Measurements from ENCODE around the gene ERICH4. TPM values are rescaled to one million over a fixed set of nuclear protein-coding genes. Genes with fewer than 3 reads are reported as not detected.

Gene ERICH4
- total RNA-seq: not detected

GRCh38 chr19:41442473-41443355, at the start of gene ERICH4:
TSS of gene ERICH4 (plus strand) at chr19:41443156. CDS start at chr19:41443170, 14 bp downstream.

DNA sequence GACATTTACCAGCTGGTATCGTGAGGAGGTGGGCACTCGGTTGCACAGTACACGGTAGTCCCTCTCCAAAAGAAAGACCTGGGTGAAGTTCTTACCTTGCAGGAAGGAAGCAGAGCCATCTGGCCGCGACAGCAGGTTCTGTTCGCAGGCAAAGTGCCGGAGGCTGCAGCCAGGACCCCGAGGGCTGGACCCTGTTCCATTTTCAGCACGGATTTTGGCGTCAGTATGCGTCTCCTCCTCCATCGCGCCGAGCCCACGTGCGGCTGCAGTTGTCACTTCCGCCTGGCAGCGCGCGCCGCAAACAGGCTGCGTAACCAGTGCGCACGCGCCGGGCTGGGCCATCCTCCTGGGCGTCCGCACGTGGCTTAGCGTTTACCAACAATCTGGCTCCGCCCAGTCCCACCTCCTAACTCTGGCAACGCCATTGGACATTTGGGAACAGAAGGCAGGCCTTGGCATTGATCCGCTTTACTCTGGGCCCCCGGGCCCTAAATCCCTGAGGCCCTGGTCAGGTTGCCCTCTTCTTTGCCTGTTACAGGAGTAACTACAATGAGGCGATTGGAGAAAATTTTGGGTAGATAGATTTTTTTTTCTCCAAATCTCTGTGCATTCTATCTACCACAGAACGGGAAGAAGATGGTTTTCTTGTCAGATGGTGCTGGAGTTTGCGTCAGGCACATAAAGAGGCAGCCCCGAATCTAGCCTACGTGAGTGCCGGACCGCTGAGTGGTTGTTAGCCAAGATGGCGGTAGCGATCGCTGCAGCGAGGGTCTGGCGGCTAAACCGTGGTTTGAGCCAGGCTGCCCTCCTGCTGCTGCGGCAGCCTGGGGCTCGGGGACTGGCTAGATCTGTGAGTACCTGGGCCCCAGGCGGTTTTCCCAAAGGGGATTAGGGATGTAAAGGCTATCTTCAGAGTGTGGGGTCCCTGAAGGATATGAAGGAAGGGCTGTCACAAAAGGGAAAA, 45.6 kb upstream of the ERICH4 start, which contains the start of the genes BCKDHA and EXOSC5:
TSS of gene BCKDHA (plus strand) at position 733 of the 964 bp plus-strand sequence. CDS start at position 743, 10 bp downstream.
TSS of gene EXOSC5 (minus strand) at position 274 of the 964 bp plus-strand sequence. CDS start at position 243, 31 bp downstream.

DNA sequence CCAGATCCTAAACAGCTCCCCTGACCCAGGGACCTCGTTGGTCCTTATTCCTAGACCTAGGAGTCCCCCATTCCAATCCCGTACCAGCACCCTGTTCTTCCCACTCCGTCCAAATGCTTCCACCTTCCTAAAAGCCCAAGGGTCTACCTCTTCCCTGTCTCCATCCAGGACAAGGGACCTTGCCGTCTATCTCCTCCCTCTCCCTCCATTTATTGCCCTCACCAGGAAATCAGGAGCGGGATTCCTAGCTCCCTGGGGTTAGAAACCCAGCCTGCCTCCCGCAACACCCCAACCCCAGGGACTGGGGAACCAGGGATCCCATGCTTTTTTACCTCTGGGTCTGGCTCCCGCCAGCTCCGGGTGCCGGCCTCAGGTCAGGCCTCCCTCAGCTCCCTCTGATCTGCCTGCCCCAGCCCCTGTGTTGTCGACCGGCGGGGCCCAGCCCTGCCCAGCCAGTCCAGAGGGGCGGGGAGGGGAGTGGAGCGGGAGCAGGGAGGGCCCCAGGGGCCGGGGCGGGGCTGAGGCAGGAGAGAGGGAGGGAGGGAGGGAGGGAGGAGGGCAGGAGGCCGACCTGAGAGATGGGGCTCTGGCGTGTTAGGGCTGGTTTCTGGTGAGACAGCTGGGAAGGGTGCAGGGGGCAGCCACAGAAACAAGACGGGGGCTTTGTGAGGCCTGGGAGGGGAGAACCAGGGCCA, 15.9 kb upstream of the ERICH4 start, which contains the start of gene B3GNT8:
TSS of gene B3GNT8 (minus strand) at position 423 of the 695 bp plus-strand sequence. CDS start 596 bp downstream, outside the sequence.

GRCh38 chr19:41439441-41440222, 3.3 kb upstream of the ERICH4 start, which contains the start of gene DMAC2:
TSS of gene DMAC2 (minus strand) at chr19:41439912. CDS start at chr19:41439899, 13 bp downstream.

Other genes with a start within 250 kb of the ERICH4 start
- 1 to 10 TPM in 1 of 2 experiments, under 1 TPM in 1; 0.94 to 1.8 TPM for gene CYP2S1, start 249.9 kb upstream of the ERICH4 start, total RNA-seq
- under 1 TPM; 0.17 to 0.30 TPM for gene AXL, start 223.9 kb upstream of the ERICH4 start, total RNA-seq
- 100 to 1,000 TPM; 331 to 335 TPM for gene HNRNPUL1, start 178.8 kb upstream of the ERICH4 start, total RNA-seq
- 10 to 100 TPM; 39.4 to 40.0 TPM for gene CCDC97, start 133.0 kb upstream of the ERICH4 start, total RNA-seq
- 100 to 1,000 TPM; 226 to 232 TPM for gene TGFB1, start 89.2 kb upstream of the ERICH4 start, total RNA-seq
- 10 to 100 TPM; 10.7 to 14.3 TPM for gene B9D2, start 79.0 kb upstream of the ERICH4 start, total RNA-seq
- gene TMEM91, start 66.6 kb upstream of the ERICH4 start, total RNA-seq: 1 to 10 TPM; 8.9 TPM
- gene EXOSC5, start 45.8 kb upstream of the ERICH4 start, total RNA-seq: 10 to 100 TPM; 26.3 to 28.4 TPM
- 10 to 100 TPM; 18.3 to 20.3 TPM for gene BCKDHA, start 45.3 kb upstream of the ERICH4 start, total RNA-seq
- 1 to 10 TPM in 1 of 2 experiments, under 1 TPM in 1; 0.88 to 2.0 TPM for gene B3GNT8, start 15.8 kb upstream of the ERICH4 start, total RNA-seq
- gene DMAC2, start 3.2 kb upstream of the ERICH4 start, total RNA-seq: 10 to 100 TPM; 39.4 to 42.0 TPM
- gene CEACAM21, start 133.0 kb downstream of the ERICH4 start, total RNA-seq: 100 to 1,000 TPM; 116 to 121 TPM
- not detected for gene CEACAM4, start 183.9 kb downstream of the ERICH4 start, total RNA-seq
- gene CEACAM7, start 245.1 kb downstream of the ERICH4 start, total RNA-seq: not detected